ENCODE results near the gene C1orf50.
"Not testable (repeated sequence)": the region's sequence is repeated elsewhere in the genome, so short reads cannot be mapped to it uniquely, and the experiment has no call there.

Gene C1orf50

GRCh38 chr1:42801832-42802473, 34.9 kb downstream of the C1orf50 start:
- no peak for DNase-seq (ENCODE audit: low spot score)
- POLR2A ChIA-PET (ENCODE audit: low non-redundant PET): no interaction called here
- TF ChIP-seq CTCF (conservative IDR thresholded peaks at IDR 0.05; ENCODE audit: low read depth): no peak
- CTCF ChIA-PET: no interaction called here
- H3K27ac ChIP-seq: no peak overlapping the region

- CTCF ChIA-PET: interaction anchor here (0.5 kb wide), 1 partner anchor 9 kb away, joined by 3 read pairs; no protein-coding TSS in a partner anchor
- DNase-seq (ENCODE audit: low spot score): no peak
- H3K27ac ChIP-seq: no peak overlapping the region
- TF ChIP-seq CTCF (conservative IDR thresholded peaks at IDR 0.05; ENCODE audit: low read depth): no peak
- POLR2A ChIA-PET (ENCODE audit: low non-redundant PET): no interaction called here
These were observed 39.1 kb downstream of the C1orf50 start for GRCh38 chr1:42806171-42806570.

DNA sequence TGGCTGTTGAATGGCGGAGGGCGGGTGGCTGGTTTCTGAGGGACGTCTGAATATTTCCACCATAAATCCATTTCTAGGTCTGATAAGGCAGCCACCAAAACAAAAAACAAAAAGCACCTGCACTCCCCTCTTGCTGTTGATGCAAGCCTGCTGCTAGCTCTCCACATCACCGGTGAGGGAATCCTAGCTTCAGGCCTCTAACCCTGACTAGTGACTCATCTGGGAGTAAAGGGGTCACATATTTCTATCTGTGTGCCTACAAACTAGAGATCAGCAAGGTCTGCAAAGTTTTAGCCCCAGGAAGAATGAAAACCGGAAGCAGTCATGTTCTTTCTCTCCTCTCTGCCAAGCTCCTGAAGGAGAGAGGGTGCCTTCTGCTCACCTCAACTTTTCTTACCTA, 39.5 kb downstream of the C1orf50 start:
- ChIA-PET POLR2A (ENCODE audit: low non-redundant PET) (no interaction called here), CTCF (no interaction called here)
- no peak for TF ChIP-seq CTCF (conservative IDR thresholded peaks at IDR 0.05; ENCODE audit: low read depth)
- H3K27ac ChIP-seq: no peak overlapping the region
- no peak for DNase-seq (ENCODE audit: low spot score)

- CTCF ChIA-PET: no interaction called here
- POLR2A ChIA-PET (ENCODE audit: low non-redundant PET): no interaction called here
- no peak overlapping the region for H3K27ac ChIP-seq
- TF ChIP-seq CTCF (conservative IDR thresholded peaks at IDR 0.05; ENCODE audit: low read depth): no peak
- no peak for DNase-seq (ENCODE audit: low spot score)
These were observed 40.1 kb downstream of the C1orf50 start for GRCh38 chr1:42807056-42807668.

- CTCF ChIA-PET; POLR2A ChIA-PET (ENCODE audit: low non-redundant PET): not testable (repeated sequence)
These were observed 47.8 kb downstream of the C1orf50 start for GRCh38 chr1:42814815-42815214.

DNA sequence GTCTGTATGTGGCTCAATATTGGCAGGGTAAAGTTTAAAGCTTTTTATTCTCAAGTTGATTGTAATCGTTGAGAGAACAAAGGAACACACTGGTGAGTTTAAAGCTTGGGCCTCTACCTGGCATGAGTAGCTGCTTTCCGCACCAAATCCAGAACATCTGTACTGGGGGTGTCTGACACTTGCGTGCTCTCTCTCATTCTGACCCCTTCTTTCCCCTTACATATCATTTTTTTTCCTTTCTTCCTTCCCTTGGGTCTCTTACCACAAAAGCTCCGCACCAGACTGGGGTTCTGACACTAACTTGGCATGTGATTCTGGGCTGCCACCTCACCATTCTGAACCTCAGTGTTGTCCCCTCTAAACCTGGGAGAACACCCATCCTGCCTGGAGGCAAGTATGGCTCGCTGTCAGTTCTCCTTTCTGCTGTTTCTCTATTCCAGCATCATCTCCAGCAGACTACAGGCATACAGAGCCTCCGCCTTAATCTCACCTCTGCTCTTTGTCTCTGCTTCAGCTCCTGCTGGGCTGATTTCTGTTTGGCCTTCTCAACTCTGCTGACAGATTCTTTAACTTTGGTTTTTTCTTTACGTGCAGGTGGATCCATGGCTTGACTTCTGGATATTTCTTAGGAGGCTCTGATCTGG, 49.0 kb downstream of the C1orf50 start:
- H3K27ac ChIP-seq: peak overlapping the region; percentile 98
- DNase-seq (ENCODE audit: low spot score): no peak
- ChIA-PET CTCF (interaction anchor here (0.6 to 1.2 kb wide), 3 partner anchors 10 to 274 kb away, joined by 3 to 5 read pairs (median 3); no protein-coding TSS in a partner anchor), POLR2A (ENCODE audit: low non-redundant PET) (no interaction called here)
- no peak for TF ChIP-seq CTCF (conservative IDR thresholded peaks at IDR 0.05; ENCODE audit: low read depth)

More at GRCh38 chr1:42814815-42815214, 47.8 kb downstream of the C1orf50 start:
- not testable (repeated sequence) for H3K27ac ChIP-seq; DNase-seq (ENCODE audit: low spot score)

Data from RWPE1 (cell line).